ENCODE measurements around the gene RTKN.

RTKN gene

DNA sequence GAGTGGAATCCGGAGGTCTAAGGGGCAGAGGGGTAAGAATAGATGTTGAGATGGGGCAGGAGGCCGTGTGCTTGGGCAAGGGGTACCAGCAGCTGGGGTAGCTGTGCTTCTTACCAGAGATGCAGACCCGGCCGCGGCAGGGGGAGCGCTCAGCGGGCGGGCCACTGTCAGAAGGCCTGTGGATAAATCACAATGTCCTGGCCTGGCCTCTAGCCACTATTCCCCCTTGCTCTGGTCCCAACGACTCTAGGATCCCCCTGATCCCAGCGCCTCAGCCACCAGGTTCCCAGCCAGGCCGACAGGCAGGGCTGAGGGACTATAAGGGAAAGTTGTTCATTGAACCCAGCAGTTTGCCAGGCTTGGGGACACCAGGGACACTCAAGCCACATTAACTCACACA lies 11.2 kb downstream of the RTKN start:
- Mint-ChIP-seq H3K9me3 (no peaks in the 10 kb centered on the region), H3K4me3 (no peak overlapping the region), H3K36me3 (ENCODE audit: low read depth) (peaks cover 63% of the 10 kb centered on the region), H3K27me3 (ENCODE audit: low read depth) (no peaks in the 10 kb centered on the region), H3K4me1 (peaks cover 2% of the 10 kb centered on the region), H3K27ac (peak overlapping the region; percentile 56 to 92 (median 79))
- TF ChIP-seq, protein P1, sequence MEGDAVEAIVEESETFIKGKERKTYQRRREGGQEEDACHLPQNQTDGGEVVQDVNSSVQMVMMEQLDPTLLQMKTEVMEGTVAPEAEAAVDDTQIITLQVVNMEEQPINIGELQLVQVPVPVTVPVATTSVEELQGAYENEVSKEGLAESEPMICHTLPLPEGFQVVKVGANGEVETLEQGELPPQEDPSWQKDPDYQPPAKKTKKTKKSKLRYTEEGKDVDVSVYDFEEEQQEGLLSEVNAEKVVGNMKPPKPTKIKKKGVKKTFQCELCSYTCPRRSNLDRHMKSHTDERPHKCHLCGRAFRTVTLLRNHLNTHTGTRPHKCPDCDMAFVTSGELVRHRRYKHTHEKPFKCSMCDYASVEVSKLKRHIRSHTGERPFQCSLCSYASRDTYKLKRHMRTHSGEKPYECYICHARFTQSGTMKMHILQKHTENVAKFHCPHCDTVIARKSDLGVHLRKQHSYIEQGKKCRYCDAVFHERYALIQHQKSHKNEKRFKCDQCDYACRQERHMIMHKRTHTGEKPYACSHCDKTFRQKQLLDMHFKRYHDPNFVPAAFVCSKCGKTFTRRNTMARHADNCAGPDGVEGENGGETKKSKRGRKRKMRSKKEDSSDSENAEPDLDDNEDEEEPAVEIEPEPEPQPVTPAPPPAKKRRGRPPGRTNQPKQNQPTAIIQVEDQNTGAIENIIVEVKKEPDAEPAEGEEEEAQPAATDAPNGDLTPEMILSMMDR (IDR thresholded peaks at IDR 0.05; ENCODE audit: unreplicated experiment in 3 of 3): no peak

DNA sequence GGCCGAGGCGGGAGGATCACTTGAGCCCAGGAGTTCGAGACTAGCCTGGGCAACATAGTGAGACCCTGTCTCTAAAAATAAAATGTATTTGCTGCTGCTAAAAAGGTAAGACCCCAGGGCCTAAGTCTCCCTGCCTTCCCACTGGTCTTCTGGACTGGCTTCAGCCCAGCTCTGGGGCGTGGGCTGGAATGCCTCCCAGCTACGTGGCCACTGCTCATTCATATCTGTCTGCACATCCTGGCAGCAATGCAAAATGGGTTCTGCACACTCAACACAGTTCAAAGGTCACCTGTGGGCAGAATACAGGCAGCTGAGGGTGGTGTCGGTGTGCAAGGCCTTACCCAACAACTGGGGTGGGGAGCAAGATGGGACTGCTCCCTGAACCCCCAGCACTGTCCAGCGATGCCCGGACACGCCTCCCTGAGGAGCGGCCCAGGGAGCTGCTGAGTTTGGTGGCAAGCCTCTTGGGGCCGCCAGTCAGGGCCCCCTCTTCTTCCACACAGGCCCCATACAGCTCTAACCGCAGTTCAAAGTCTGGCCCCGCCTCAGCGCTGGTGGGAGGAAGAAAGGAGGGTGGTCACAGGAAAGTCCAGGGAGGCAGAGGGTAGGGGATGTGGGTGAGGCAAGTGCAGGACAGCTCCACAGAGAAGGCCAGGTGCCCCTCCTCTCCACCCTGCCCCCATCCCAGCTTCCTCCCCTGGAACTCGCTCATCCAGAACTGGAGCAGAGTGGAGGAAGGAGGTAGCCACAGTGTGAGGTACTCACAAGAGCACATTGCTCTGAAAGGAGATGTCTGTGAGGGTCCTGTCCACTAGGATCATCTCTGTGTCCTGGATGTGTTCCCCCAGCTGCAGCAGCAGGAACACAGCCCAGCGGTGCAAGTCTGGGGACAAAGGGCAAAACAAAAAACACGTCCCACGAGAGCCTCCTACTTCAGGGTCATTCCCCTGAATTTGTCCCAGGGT lies 12.0 kb downstream of the RTKN start:
- H3K27ac Mint-ChIP-seq: peak overlapping the region; percentile 56 to 92 (median 79)
- TF ChIP-seq, protein P1 (IDR thresholded peaks at IDR 0.05; ENCODE audit: unreplicated experiment in 3 of 3): no peak
- H3K4me3 Mint-ChIP-seq: no peak overlapping the region
- peaks cover 65% of the 10 kb centered on the region for H3K36me3 Mint-ChIP-seq (ENCODE audit: low read depth)
- H3K9me3 Mint-ChIP-seq: no peaks in the 10 kb centered on the region
- no peaks in the 10 kb centered on the region for H3K4me1 Mint-ChIP-seq
- no peaks in the 10 kb centered on the region for H3K27me3 Mint-ChIP-seq (ENCODE audit: low read depth)

DNA sequence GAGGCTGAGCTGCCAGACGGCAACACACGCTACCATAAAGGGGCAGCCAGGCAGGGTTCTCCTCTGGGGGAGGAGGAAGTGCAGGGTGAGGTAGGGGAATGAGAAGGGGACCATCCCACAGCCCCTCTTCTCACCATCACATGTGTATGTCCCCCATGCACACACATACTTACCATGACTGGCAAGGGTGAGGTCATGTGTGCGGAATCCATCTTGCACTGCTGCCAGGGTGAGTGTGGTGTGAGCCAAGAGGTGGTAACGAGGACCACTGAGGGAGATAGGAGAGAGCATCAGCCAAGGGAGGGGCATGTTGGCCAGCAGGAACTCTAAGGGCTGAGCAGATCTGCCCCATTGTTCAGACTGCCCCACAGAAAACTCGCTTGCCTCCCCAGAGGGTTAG lies 13.1 kb downstream of the RTKN start:
- H3K36me3 Mint-ChIP-seq (ENCODE audit: low read depth): peaks cover 65% of the 10 kb centered on the region
- no peaks in the 10 kb centered on the region for H3K4me1 Mint-ChIP-seq
- no peak overlapping the region for H3K27ac Mint-ChIP-seq
- no peak overlapping the region for H3K4me3 Mint-ChIP-seq
- no peaks in the 10 kb centered on the region for H3K9me3 Mint-ChIP-seq
- TF ChIP-seq, protein P1 (IDR thresholded peaks at IDR 0.05; ENCODE audit: unreplicated experiment in 3 of 3): no peak
- H3K27me3 Mint-ChIP-seq (ENCODE audit: low read depth): no peaks in the 10 kb centered on the region

DNA sequence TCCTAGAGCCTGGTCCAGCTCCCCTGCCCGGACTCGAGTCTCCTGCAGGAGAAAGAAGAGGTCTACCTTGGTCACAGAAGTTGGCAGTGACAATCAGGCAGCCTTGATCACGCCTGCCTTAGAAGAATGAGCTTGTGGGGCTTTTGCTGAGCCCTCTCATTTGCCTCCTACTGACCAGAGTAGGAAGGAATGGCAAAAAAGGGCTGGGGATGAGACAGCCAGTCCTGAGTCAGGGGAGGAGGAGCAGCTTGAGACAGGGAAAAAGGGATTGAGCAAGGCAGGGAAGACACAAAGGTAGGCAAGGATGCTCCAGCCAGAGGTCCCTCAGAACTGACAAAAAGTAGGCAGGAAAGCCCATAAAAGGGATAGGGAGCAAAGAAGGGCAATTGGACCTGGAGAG lies 14.2 kb downstream of the RTKN start:
- H3K27me3 Mint-ChIP-seq (ENCODE audit: low read depth): no peaks in the 10 kb centered on the region
- H3K9me3 Mint-ChIP-seq: no peaks in the 10 kb centered on the region
- H3K36me3 Mint-ChIP-seq (ENCODE audit: low read depth): peaks cover 62% of the 10 kb centered on the region
- TF ChIP-seq, protein P1 (IDR thresholded peaks at IDR 0.05; ENCODE audit: unreplicated experiment in 3 of 3): no peak
- peaks cover 5% of the 10 kb centered on the region for H3K4me1 Mint-ChIP-seq
- no peak overlapping the region for H3K4me3 Mint-ChIP-seq
- H3K27ac Mint-ChIP-seq: peak overlapping the region in 1 of 3 experiments; percentile 79

DNA sequence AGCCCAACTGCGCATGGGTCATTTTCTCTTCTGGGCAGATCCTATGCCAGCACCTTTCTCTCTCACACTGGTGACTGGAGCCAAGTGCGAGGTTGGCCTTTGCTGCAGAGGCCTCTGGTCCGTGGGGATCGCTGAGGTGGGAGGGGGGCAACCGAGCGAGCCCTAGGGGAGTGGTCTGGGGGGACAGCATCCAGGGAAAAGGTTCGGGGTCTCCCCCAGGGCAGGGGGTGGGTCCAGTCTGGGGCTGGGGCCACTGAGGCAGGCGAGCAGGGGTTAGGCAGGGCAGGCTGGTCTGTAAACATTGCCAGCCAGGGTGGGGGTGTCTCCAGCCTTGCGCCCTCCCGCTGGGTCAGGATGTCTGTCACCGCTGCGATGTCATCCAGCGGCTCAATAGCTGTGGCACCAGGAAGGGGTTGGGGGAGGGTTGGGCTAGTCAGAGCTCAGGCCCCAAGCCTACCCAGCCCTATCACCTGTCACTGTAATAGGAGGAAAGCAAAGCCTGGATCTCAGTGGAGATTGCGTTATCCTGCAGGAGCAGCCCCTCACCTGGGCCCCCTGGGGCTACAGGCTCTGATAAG lies 15.5 kb downstream of the RTKN start:
- TF ChIP-seq, protein P1 (IDR thresholded peaks at IDR 0.05; ENCODE audit: unreplicated experiment in 3 of 3): no peak
- Mint-ChIP-seq H3K4me3 (no peak overlapping the region), H3K27me3 (ENCODE audit: low read depth) (no peaks in the 10 kb centered on the region), H3K4me1 (peaks cover 9% of the 10 kb centered on the region), H3K27ac (peak overlapping the region in 1 of 3 experiments; percentile 40), H3K9me3 (no peaks in the 10 kb centered on the region), H3K36me3 (ENCODE audit: low read depth) (peaks cover 52% of the 10 kb centered on the region)

Data from nephron (organoid).